ENCODE data around the gene PPP2R2B. TPM values are rescaled to one million over a fixed set of nuclear protein-coding genes. Genes with fewer than 3 reads are reported as not detected.
A peak's percentile ranks its signal among the peaks of the same experiment; 100 is the strongest.

The PPP2R2B gene
- total RNA-seq, 1 experiment from 2014 or later = 20.3 TPM

GRCh38 chr5:146755793-146756192 lies 122.8 kb downstream of the PPP2R2B start:
- Mint-ChIP-seq H3K4me1 (peaks cover 36% of the 10 kb centered on the region), H3K36me3 (peaks cover 4% of the 10 kb centered on the region; the same call in 1 of the 2 replicates), H3K27me3 (ENCODE audit: low read depth) (no peaks in the 10 kb centered on the region), H3K4me3 (no peak overlapping the region), H3K9me3 (peaks cover 13% of the 10 kb centered on the region), H3K27ac (no peak overlapping the region)
- TF ChIP-seq FOXP4 (CRISPR knock-in tag; IDR thresholded peaks at IDR 0.05) (no peak), ZBTB21 (CRISPR knock-in tag; IDR thresholded peaks at IDR 0.05; ENCODE audit: borderline replicate concordance) (no peak), GRHL2 (CRISPR knock-in tag; IDR thresholded peaks at IDR 0.05; ENCODE audit: insufficient replicate concordance, severe bottlenecking) (no peak)
- TF ChIP-seq, protein P1, sequence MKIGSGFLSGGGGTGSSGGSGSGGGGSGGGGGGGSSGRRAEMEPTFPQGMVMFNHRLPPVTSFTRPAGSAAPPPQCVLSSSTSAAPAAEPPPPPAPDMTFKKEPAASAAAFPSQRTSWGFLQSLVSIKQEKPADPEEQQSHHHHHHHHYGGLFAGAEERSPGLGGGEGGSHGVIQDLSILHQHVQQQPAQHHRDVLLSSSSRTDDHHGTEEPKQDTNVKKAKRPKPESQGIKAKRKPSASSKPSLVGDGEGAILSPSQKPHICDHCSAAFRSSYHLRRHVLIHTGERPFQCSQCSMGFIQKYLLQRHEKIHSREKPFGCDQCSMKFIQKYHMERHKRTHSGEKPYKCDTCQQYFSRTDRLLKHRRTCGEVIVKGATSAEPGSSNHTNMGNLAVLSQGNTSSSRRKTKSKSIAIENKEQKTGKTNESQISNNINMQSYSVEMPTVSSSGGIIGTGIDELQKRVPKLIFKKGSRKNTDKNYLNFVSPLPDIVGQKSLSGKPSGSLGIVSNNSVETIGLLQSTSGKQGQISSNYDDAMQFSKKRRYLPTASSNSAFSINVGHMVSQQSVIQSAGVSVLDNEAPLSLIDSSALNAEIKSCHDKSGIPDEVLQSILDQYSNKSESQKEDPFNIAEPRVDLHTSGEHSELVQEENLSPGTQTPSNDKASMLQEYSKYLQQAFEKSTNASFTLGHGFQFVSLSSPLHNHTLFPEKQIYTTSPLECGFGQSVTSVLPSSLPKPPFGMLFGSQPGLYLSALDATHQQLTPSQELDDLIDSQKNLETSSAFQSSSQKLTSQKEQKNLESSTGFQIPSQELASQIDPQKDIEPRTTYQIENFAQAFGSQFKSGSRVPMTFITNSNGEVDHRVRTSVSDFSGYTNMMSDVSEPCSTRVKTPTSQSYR (CRISPR knock-in tag; IDR thresholded peaks at IDR 0.05) = no peak
- no peak for DNase-seq (ENCODE audit: low spot score)
- ATAC-seq = no peak
- POLR2A ChIA-PET = no interaction called here
- CTCF ChIA-PET = interaction anchor here (1.0 kb wide), 1 partner anchor 11 kb away, joined by 3 read pairs; no protein-coding TSS in a partner anchor

DNA sequence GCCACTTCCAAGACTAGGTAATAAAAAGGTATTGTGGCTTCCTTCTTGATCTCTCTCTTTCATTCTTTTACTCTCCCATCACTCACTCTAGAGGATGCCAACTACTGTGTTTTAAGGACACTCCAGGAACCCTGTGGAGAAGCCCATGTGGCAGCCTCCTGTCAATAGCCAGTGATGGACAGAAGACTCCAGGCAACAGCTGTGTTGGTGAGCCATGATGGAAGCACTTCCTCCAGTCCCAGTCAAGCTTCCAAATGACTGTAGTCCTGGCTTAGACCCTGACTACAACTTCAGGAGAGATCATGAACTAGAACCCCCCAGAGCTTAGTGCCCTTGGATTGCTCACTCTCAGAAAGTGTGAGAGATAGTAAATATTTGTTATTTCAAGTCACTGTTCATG lies 123.9 kb downstream of the PPP2R2B start:
- Mint-ChIP-seq H3K36me3 (no peaks in the 10 kb centered on the region), H3K9me3 (peaks cover 7% of the 10 kb centered on the region; the same call in 1 of the 2 replicates), H3K27ac (no peak overlapping the region), H3K27me3 (ENCODE audit: low read depth) (no peaks in the 10 kb centered on the region), H3K4me3 (no peak overlapping the region), H3K4me1 (peaks cover 36% of the 10 kb centered on the region)
- no peak for DNase-seq (ENCODE audit: low spot score)
- ChIA-PET POLR2A (no interaction called here), CTCF (no interaction called here)
- no peak for ATAC-seq
- TF ChIP-seq MAX (CRISPR knock-in tag; IDR thresholded peaks at IDR 0.05) (no peak), PRRX2 (CRISPR knock-in tag; IDR thresholded peaks at IDR 0.05) (no peak), ZNF317 (CRISPR knock-in tag; IDR thresholded peaks at IDR 0.05; ENCODE audit: borderline replicate concordance, low read depth) (peak; percentile 16; the same call in 1 of the 2 replicates)

- Mint-ChIP-seq H3K27me3 (ENCODE audit: low read depth) (no peaks in the 10 kb centered on the region), H3K36me3 (peaks cover 7% of the 10 kb centered on the region)
- POLR2A ChIA-PET = no interaction called here
Observed at GRCh38 chr5:146753641-146754040, 124.9 kb downstream of the PPP2R2B start.

More at GRCh38 chr5:146753641-146754040, 124.9 kb downstream of the PPP2R2B start:
- CTCF ChIA-PET = no interaction called here
- H3K9me3 Mint-ChIP-seq = peaks cover 14% of the 10 kb centered on the region
- ATAC-seq (no peak), DNase-seq (ENCODE audit: low spot score) (no peak)
- no peak overlapping the region for H3K4me3 Mint-ChIP-seq
- TF ChIP-seq CREM (CRISPR knock-in tag; IDR thresholded peaks at IDR 0.05) (no peak), CREB1 (CRISPR knock-in tag; IDR thresholded peaks at IDR 0.05) (no peak), MAX (CRISPR knock-in tag; IDR thresholded peaks at IDR 0.05) (no peak), SMAD3 (CRISPR knock-in tag; IDR thresholded peaks at IDR 0.05; ENCODE audit: borderline replicate concordance) (no peak), ZNF138 (CRISPR knock-in tag; conservative IDR thresholded peaks at IDR 0.05) (no peak)
- TF ChIP-seq, protein P2, sequence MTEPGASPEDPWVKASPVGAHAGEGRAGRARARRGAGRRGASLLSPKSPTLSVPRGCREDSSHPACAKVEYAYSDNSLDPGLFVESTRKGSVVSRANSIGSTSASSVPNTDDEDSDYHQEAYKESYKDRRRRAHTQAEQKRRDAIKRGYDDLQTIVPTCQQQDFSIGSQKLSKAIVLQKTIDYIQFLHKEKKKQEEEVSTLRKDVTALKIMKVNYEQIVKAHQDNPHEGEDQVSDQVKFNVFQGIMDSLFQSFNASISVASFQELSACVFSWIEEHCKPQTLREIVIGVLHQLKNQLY (CRISPR knock-in tag; IDR thresholded peaks at IDR 0.05) = no peak
- TF ChIP-seq, protein P3, sequence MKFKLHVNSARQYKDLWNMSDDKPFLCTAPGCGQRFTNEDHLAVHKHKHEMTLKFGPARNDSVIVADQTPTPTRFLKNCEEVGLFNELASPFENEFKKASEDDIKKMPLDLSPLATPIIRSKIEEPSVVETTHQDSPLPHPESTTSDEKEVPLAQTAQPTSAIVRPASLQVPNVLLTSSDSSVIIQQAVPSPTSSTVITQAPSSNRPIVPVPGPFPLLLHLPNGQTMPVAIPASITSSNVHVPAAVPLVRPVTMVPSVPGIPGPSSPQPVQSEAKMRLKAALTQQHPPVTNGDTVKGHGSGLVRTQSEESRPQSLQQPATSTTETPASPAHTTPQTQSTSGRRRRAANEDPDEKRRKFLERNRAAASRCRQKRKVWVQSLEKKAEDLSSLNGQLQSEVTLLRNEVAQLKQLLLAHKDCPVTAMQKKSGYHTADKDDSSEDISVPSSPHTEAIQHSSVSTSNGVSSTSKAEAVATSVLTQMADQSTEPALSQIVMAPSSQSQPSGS (CRISPR knock-in tag; IDR thresholded peaks at IDR 0.05; ENCODE audit: borderline replicate concordance, low read depth) = no peak
- no peak overlapping the region for H3K27ac Mint-ChIP-seq
- peaks cover 32% of the 10 kb centered on the region for H3K4me1 Mint-ChIP-seq
